ENCODE data around the gene TGFBR3. TPM values are rescaled to one million over a fixed set of nuclear protein-coding genes. Genes with fewer than 3 reads are reported as not detected.

The TGFBR3 gene
- total and polyA plus RNA-seq, 2 of the 13 experiments (the other 11 are each of a cell fraction or from before 2014, with no cell fraction given) = 76.5 to 195 TPM

- ChIA-PET CTCF (ENCODE audit: low intra/inter-chr PET ratio, low total read pairs) (no interaction called here), POLR2A (no interaction called here)
- TF ChIP-seq PRPF4 (IDR thresholded peaks at IDR 0.05; ENCODE audit: low read depth, low read length, poor library complexity, severe bottlenecking) (no peak), SIX1 (CRISPR knock-in tag; IDR thresholded peaks at IDR 0.05; ENCODE audit: borderline replicate concordance) (no peak), SRSF1 (optimal IDR thresholded peaks at IDR 0.05; ENCODE audit: low read depth, low read length) (no peak), MIXL1 (CRISPR knock-in tag; IDR thresholded peaks at IDR 0.05) (no peak), SAFB2 (CRISPR knock-in tag; IDR thresholded peaks at IDR 0.05; ENCODE audit: borderline replicate concordance, low read depth) (no peak), ZNF547 (CRISPR knock-in tag; IDR thresholded peaks at IDR 0.05) (no peak)
- ATAC-seq = no peak
- Histone ChIP-seq H4K20me1 (ENCODE audit: insufficient read depth, low read length) (peaks cover 53% of the 10 kb centered on the region), H3K4me1 (ENCODE audit: insufficient read depth, low read length) (peaks cover 97% of the 10 kb centered on the region), H3K9ac (ENCODE audit: insufficient read depth, low read depth, low read length) (no peak overlapping the region), H2AFZ (ENCODE audit: low read length) (no peak overlapping the region), H3K4me2 (ENCODE audit: low read depth, low read length) (no peak overlapping the region), H3K36me3 (replicated peaks in 1 of 2; ENCODE audit: control insufficient read depth in 1 of 2, insufficient read depth in 2 of 2, low read length in 2 of 2) (peaks cover 0 to 3% of the 10 kb centered on the region in 2 experiments; a peak in 1 of 5 replicates), H3K27ac (ENCODE audit: extremely low read length, insufficient read depth, low read length) (no peak overlapping the region), H3K4me3 (replicated peaks in 1 of 3; ENCODE audit: insufficient read depth in 1 of 3, low read depth in 2 of 3, low read length in 3 of 3) (no peak overlapping the region), H3K79me2 (ENCODE audit: insufficient read depth, low read length) (peaks cover 95% of the 10 kb centered on the region), H3K9me3 (ENCODE audit: low read length) (no peaks in the 10 kb centered on the region), H3K27me3 (ENCODE audit: control insufficient read depth in 1 of 2, insufficient read depth in 2 of 2, low read length in 2 of 2) (no peaks in the 10 kb centered on the region)
- no peak for DNase-seq (ENCODE audit: low spot score)
- WGBS (ENCODE audit: low lambda C conversion rate) = 81% methylated on average over 5 of the region's 5 CpGs
- BruUV-seq (replicated peaks) = no TSS peak
- in situ Hi-C loops (cut with HindIII; ENCODE audit: extremely low pct_ligation_motif_present, low pct_unique_long_range_greater_than_20kb) = no loop called here
- intact Hi-C loops (cut with micrococcal nuclease; ENCODE audit: unreplicated experiment) = no loop called here
- FAIRE-seq = no peak
These were observed 9.9 kb downstream of the TGFBR3 start for GRCh38 chr1:91876040-91876470.

- no TSS peak for BruUV-seq (replicated peaks)
- in situ Hi-C loops (cut with HindIII; ENCODE audit: extremely low pct_ligation_motif_present, low pct_unique_long_range_greater_than_20kb) = no loop called here
- no peak overlapping the region for H3K4me3 ChIP-seq (replicated peaks in 1 of 3; ENCODE audit: insufficient read depth in 1 of 3, low read depth in 2 of 3, low read length in 3 of 3)
- H3K27me3 ChIP-seq (ENCODE audit: control insufficient read depth in 1 of 2, insufficient read depth in 2 of 2, low read length in 2 of 2) = no peaks in the 10 kb centered on the region
- peaks cover 94% of the 10 kb centered on the region for H3K4me1 ChIP-seq (ENCODE audit: insufficient read depth, low read length)
- no peak for FAIRE-seq
- peaks cover 0 to 3% of the 10 kb centered on the region in 2 experiments; a peak in 3 of 5 replicates for H3K36me3 ChIP-seq (replicated peaks in 1 of 2; ENCODE audit: control insufficient read depth in 1 of 2, insufficient read depth in 2 of 2, low read length in 2 of 2)
- WGBS (ENCODE audit: low lambda C conversion rate) = 88% methylated on average over 4 of the region's 4 CpGs
- H3K4me2 ChIP-seq (ENCODE audit: low read depth, low read length) = 0 out of 2 replicates have a peak overlapping the region, but pooled peaks have one; percentile 21
- peaks cover 65% of the 10 kb centered on the region for H4K20me1 ChIP-seq (ENCODE audit: insufficient read depth, low read length)
- DNase-seq (ENCODE audit: low spot score) = no peak
- CTCF ChIA-PET (ENCODE audit: low intra/inter-chr PET ratio, low total read pairs) = no interaction called here
- POLR2A ChIA-PET = no interaction called here
- peaks cover 97% of the 10 kb centered on the region for H3K79me2 ChIP-seq (ENCODE audit: insufficient read depth, low read length)
- ATAC-seq = no peak
- TF ChIP-seq RBM22 (optimal IDR thresholded peaks at IDR 0.05; ENCODE audit: low read length) = peak; percentile 79
- TF ChIP-seq ZMYM3 (CRISPR knock-in tag; IDR thresholded peaks at IDR 0.05) = peak; percentile 87
- TF ChIP-seq SALL1 (CRISPR knock-in tag; IDR thresholded peaks at IDR 0.05) = no peak
- TF ChIP-seq KDM1A (CRISPR knock-in tag; IDR thresholded peaks at IDR 0.05) = 0 out of 2 replicates have a peak, but pooled peaks have one; percentile 68
- no peak overlapping the region for H3K27ac ChIP-seq (ENCODE audit: extremely low read length, insufficient read depth, low read length)
- intact Hi-C loops (cut with micrococcal nuclease; ENCODE audit: unreplicated experiment) = no loop called here
- H3K9ac ChIP-seq (ENCODE audit: insufficient read depth, low read depth, low read length) = no peak overlapping the region
- H3K9me3 ChIP-seq (ENCODE audit: low read length) = no peaks in the 10 kb centered on the region
- H2AFZ ChIP-seq (ENCODE audit: low read length) = no peak overlapping the region
These were observed 11.8 kb downstream of the TGFBR3 start for GRCh38 chr1:91874167-91874566.
